Subcutaneous abdominal adipose tissue (tissue), 5 donors: Measurements from ENCODE around the gene FASN.

Experiments
- H3K27ac ChIP-seq: one replicate; pipeline ENCODE4 v1.7.0; 2013; ENCODE audit warnings: low read depth, mild to moderate bottlenecking, inconsistent platforms, low read length, moderate library complexity
- H3K27me3 ChIP-seq, 5 donors: one replicate each; pipeline ENCODE4 v1.7.0; 2013; ENCODE audit warnings: low read length in 5 of 5, inconsistent platforms in 1 of 5; ENCODE audit not compliant: control insufficient read depth in 5 of 5, insufficient read depth in 4 of 5
- H3K36me3 ChIP-seq, 5 donors: one replicate each; pipeline ENCODE4 v1.7.0; 2013; ENCODE audit warnings: low read length in 5 of 5; ENCODE audit not compliant: control insufficient read depth in 5 of 5, insufficient read depth in 5 of 5
- H3K4me1 ChIP-seq, 5 donors: one replicate each; pipeline ENCODE4 v1.7.0; 2013; ENCODE audit warnings: low read length in 5 of 5, mild to moderate bottlenecking in 3 of 5, moderate library complexity in 1 of 5; ENCODE audit not compliant: control insufficient read depth in 5 of 5, insufficient read depth in 5 of 5
- H3K4me3 ChIP-seq, 5 donors: one replicate each; pipeline ENCODE4 v1.7.0; 2013; ENCODE audit warnings: low read length in 5 of 5, low read depth in 1 of 5
- H3K9ac ChIP-seq, 5 donors: one replicate each; pipeline ENCODE4 v1.7.0; 2013; ENCODE audit warnings: low read length in 5 of 5, mild to moderate bottlenecking in 4 of 5, moderate library complexity in 3 of 5
- H3K9me3 ChIP-seq, 5 donors: one replicate each; pipeline ENCODE4 v1.7.0; 2013; ENCODE audit warnings: low read length in 5 of 5; ENCODE audit not compliant: control insufficient read depth in 5 of 5
- donor health status: healthy.
- donor health status: healthy.
- donor health status: healthy.
- donor health status: healthy.
- donor health status: healthy.

FASN gene

GRCh38 chr17:82128287-82128686 is 30.3 kb upstream of the FASN start:
- Histone ChIP-seq H3K4me1 (peaks cover 0 to 19% (median 17%) of the 10 kb centered on the region in 5 donors), H3K27me3 (no peaks in the 10 kb centered on the region), H3K4me3 (no peak overlapping the region), H3K36me3 (peaks cover 0 to 18% (median 5%) of the 10 kb centered on the region in 5 donors), H3K9me3 (no peaks in the 10 kb centered on the region), H3K9ac (no peak overlapping the region), H3K27ac (no peak overlapping the region)

- H3K4me1 ChIP-seq: peaks cover 0 to 14% (median 12%) of the 10 kb centered on the region in 5 donors
- no peak overlapping the region for H3K27ac ChIP-seq
- H3K27me3 ChIP-seq: no peaks in the 10 kb centered on the region
- no peak overlapping the region for H3K4me3 ChIP-seq
- no peak overlapping the region for H3K9ac ChIP-seq
- peaks cover 0 to 18% (median 5%) of the 10 kb centered on the region in 5 donors for H3K36me3 ChIP-seq
- no peaks in the 10 kb centered on the region for H3K9me3 ChIP-seq
Measured at GRCh38 chr17:82127704-82128103, 29.7 kb upstream of the FASN start.

GRCh38 chr17:82127315-82127595 is 29.2 kb upstream of the FASN start:
- Histone ChIP-seq H3K27ac (no peak overlapping the region), H3K9ac (no peak overlapping the region), H3K4me3 (no peak overlapping the region), H3K9me3 (no peaks in the 10 kb centered on the region), H3K27me3 (no peaks in the 10 kb centered on the region), H3K36me3 (peaks cover 0 to 19% (median 5%) of the 10 kb centered on the region in 5 donors), H3K4me1 (peaks cover 0 to 11% (median 8%) of the 10 kb centered on the region in 5 donors)

GRCh38 chr17:82126556-82127314 is 28.7 kb upstream of the FASN start:
- Histone ChIP-seq H3K4me1 (peaks cover 0 to 7% (median 4%) of the 10 kb centered on the region in 5 donors), H3K9ac (no peak overlapping the region), H3K27me3 (no peaks in the 10 kb centered on the region), H3K4me3 (no peak overlapping the region), H3K9me3 (no peaks in the 10 kb centered on the region), H3K27ac (no peak overlapping the region), H3K36me3 (peaks cover 0 to 22% (median 5%) of the 10 kb centered on the region in 5 donors)

- Histone ChIP-seq H3K27me3 (no peaks in the 10 kb centered on the region), H3K27ac (no peak overlapping the region), H3K9ac (no peak overlapping the region), H3K4me1 (no peaks in the 10 kb centered on the region), H3K4me3 (no peak overlapping the region), H3K36me3 (peaks cover 0 to 22% (median 5%) of the 10 kb centered on the region in 5 donors), H3K9me3 (no peaks in the 10 kb centered on the region)
Measured at GRCh38 chr17:82124101-82124500, 26.1 kb upstream of the FASN start.

GRCh38 chr17:82121660-82122629 is 23.9 kb upstream of the FASN start:
- Histone ChIP-seq H3K9me3 (no peaks in the 10 kb centered on the region), H3K4me1 (no peaks in the 10 kb centered on the region), H3K36me3 (peaks cover 0 to 18% (median 5%) of the 10 kb centered on the region in 5 donors), H3K4me3 (no peak overlapping the region), H3K27ac (no peak overlapping the region), H3K27me3 (no peaks in the 10 kb centered on the region), H3K9ac (no peak overlapping the region)

- no peaks in the 10 kb centered on the region for H3K9me3 ChIP-seq
- no peak overlapping the region for H3K4me3 ChIP-seq
- H3K9ac ChIP-seq: no peak overlapping the region
- H3K36me3 ChIP-seq: peaks cover 0 to 12% (median 0%) of the 10 kb centered on the region in 5 donors
- H3K4me1 ChIP-seq: no peaks in the 10 kb centered on the region
- H3K27ac ChIP-seq: no peak overlapping the region
- no peaks in the 10 kb centered on the region for H3K27me3 ChIP-seq
Measured at GRCh38 chr17:82121246-82121645, 23.2 kb upstream of the FASN start.

GRCh38 chr17:82120148-82120547 is 22.1 kb upstream of the FASN start:
- peaks cover 0 to 12% (median 0%) of the 10 kb centered on the region in 5 donors for H3K36me3 ChIP-seq
- no peaks in the 10 kb centered on the region for H3K27me3 ChIP-seq
- no peak overlapping the region for H3K27ac ChIP-seq
- no peaks in the 10 kb centered on the region for H3K9me3 ChIP-seq
- no peak overlapping the region for H3K9ac ChIP-seq
- no peak overlapping the region for H3K4me3 ChIP-seq
- H3K4me1 ChIP-seq: no peaks in the 10 kb centered on the region

GRCh38 chr17:82118815-82119380 is 20.9 kb upstream of the FASN start:
- no peak overlapping the region for H3K4me3 ChIP-seq
- H3K9me3 ChIP-seq: no peaks in the 10 kb centered on the region
- H3K27me3 ChIP-seq: no peaks in the 10 kb centered on the region
- no peak overlapping the region for H3K9ac ChIP-seq
- no peaks in the 10 kb centered on the region for H3K4me1 ChIP-seq
- H3K36me3 ChIP-seq: peaks cover 0 to 4% (median 0%) of the 10 kb centered on the region in 5 donors
- no peak overlapping the region for H3K27ac ChIP-seq
